Endodermal cell (in vitro differentiated cells): ENCODE measurements around the gene INTS3. TPM values are rescaled to one million over a fixed set of nuclear protein-coding genes. Genes with fewer than 3 reads are reported as not detected.

Source experiments
- DNase-seq: peaks from one replicate; pipeline ENCODE4 v3.0.0-alpha.2; 2017
- H3K27ac ChIP-seq: 2 replicates; pipeline ENCODE4 v1.5.1; 2013; ENCODE audit warnings: mild to moderate bottlenecking, low read depth, low read length, moderate library complexity
- H3K27me3 ChIP-seq: 2 replicates; pipeline ENCODE4 v1.6.1; 2013; ENCODE audit warnings: mild to moderate bottlenecking, low read length, moderate library complexity; ENCODE audit not compliant: insufficient read depth, control insufficient read depth, poor library complexity, severe bottlenecking
- H3K36me3 ChIP-seq: 2 replicates; pipeline ENCODE4 v1.7.0; 2013; ENCODE audit warnings: mild to moderate bottlenecking, low read length, moderate library complexity; ENCODE audit not compliant: control insufficient read depth, insufficient read depth
- H3K4me1 ChIP-seq: one replicate; pipeline ENCODE4 v1.7.0; 2013; ENCODE audit warnings: low read length; ENCODE audit not compliant: control insufficient read depth, insufficient read depth
- H3K4me3 ChIP-seq: 2 replicates; pipeline ENCODE4 v1.5.1; 2013; ENCODE audit warnings: mild to moderate bottlenecking, low read length, moderate library complexity
- H3K9ac ChIP-seq: 2 replicates; pipeline ENCODE4 v1.6.1; 2013; ENCODE audit warnings: mild to moderate bottlenecking, low read length, moderate library complexity; ENCODE audit not compliant: poor library complexity, severe bottlenecking; ENCODE audit errors: extremely low read depth
- H3K9me3 ChIP-seq: 2 replicates; pipeline ENCODE4 v1.6.1; 2013; ENCODE audit warnings: mild to moderate bottlenecking, low read length, moderate library complexity; ENCODE audit not compliant: control insufficient read depth
- H3K27ac Mint-ChIP-seq: 2 replicates; pipeline ENCODE4 v1.8.0; 2020; ENCODE audit warnings: mixed read lengths
- H3K27me3 Mint-ChIP-seq: 2 replicates; pipeline ENCODE4 v1.8.0; 2021; ENCODE audit warnings: mild to moderate bottlenecking, mixed read lengths; ENCODE audit not compliant: insufficient read depth
- H3K36me3 Mint-ChIP-seq: 2 replicates; pipeline ENCODE4 v1.8.0; 2020; ENCODE audit warnings: low read depth, mixed read lengths
- H3K4me1 Mint-ChIP-seq: 2 replicates; pipeline ENCODE4 v1.8.0; 2020; ENCODE audit warnings: mixed read lengths
- H3K4me3 Mint-ChIP-seq: 2 replicates; pipeline ENCODE4 v1.8.0; 2020; ENCODE audit warnings: mild to moderate bottlenecking, moderate library complexity, mixed read lengths
- H3K9me3 Mint-ChIP-seq: 2 replicates; pipeline ENCODE4 v1.8.0; 2020; ENCODE audit warnings: mild to moderate bottlenecking, mixed read lengths
- CTCF ChIP-seq: fragments of 200-600 bp; sonication (generic); conservative IDR thresholded peaks from 2 replicates; pipeline ENCODE4 v1.5.0; 2021; ENCODE audit warnings: antibody characterized with exemption, mild to moderate bottlenecking
- WGBS, 2 experiments: methylation state at CpG; one replicate each; pipeline versions ENCODE4 v1.1.5 to v1.1.7; 2013; ENCODE audit warnings: missing lambda C conversion rate in 2 of 2, mixed read lengths in 1 of 2; ENCODE audit not compliant: insufficient coverage in 1 of 2, insufficient read length in 1 of 2; 5-methylcytosine and 5-hydroxymethylcytosine counted together
- total RNA-seq, 2 donors: library from RNA; stranded (reverse); fragmentation: NEBNext Ultra II Directional in 1 of 2; extraction: Animal tissue kit (Norgen Biotek cat#: 25700) in 1 of 2; gene quantifications; 2 replicates in 1 of 2; 3 replicates in 1 of 2; pipeline ENCODE4 v1.2.1, GENCODE V29; 2021

INTS3 gene
- total RNA-seq, 2 donors from 2014 or later = 94.4 to 117 TPM

DNA sequence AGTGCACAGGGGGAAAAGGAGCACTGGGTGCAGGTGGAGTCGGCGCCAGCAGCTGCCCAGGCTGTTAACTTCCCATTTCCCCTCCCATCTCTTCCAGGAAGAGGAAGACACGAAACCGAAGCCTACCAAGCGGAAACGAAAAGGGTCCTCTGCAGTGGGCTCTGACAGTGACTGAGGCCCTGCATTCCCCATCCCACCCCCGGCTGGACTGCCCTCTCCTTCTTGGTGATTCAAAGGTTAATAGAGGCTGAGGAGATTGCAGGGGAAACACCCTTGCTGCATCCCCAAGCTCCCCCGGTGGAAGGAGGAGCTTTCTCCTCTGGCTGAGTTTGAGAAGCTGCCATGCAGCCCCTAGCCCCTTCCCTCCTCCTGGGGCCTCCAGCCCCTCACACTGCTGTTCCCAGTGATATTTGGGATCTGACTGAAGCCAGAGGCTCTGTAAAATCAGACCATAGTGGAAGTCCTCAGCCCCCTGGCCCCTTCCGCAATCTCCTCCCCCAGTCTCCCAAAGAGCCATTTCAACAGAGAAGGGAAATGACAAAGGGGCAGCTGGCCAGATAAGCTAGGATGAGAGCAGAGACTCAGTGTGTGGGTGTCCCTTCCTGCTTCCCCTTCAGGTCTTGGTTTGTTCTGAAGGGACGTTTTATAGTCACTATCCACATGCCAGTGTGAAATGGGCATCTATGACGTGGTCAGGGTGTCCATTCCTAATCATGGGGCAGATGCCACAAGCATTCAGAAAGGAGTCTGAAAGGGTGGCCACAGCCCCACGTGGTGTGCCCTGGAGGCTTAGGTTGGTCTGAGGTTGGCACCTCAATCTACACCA lies 45.5 kb downstream of the INTS3 start:
- DNase-seq = no peak
- H3K9me3 ChIP-seq = no peaks in the 10 kb centered on the region
- Mint-ChIP-seq H3K4me3 (no peak overlapping the region), H3K4me1 (peaks cover 21% of the 10 kb centered on the region), H3K27me3 (no peaks in the 10 kb centered on the region), H3K27ac (no peak overlapping the region), H3K9me3 (no peaks in the 10 kb centered on the region), H3K36me3 (peaks cover 52% of the 10 kb centered on the region)
- WGBS, 2 experiments = 91% methylated on average over 5 to 12 of the region's 12 CpGs
- TF ChIP-seq CTCF = no peak
- peaks cover 61% of the 10 kb centered on the region for H3K36me3 ChIP-seq
- H3K4me3 ChIP-seq = no peak overlapping the region
- no peaks in the 10 kb centered on the region for H3K27me3 ChIP-seq
- H3K9ac ChIP-seq = no peak overlapping the region
- H3K4me1 ChIP-seq = peaks cover 2% of the 10 kb centered on the region
- H3K27ac ChIP-seq = no peak overlapping the region

DNA sequence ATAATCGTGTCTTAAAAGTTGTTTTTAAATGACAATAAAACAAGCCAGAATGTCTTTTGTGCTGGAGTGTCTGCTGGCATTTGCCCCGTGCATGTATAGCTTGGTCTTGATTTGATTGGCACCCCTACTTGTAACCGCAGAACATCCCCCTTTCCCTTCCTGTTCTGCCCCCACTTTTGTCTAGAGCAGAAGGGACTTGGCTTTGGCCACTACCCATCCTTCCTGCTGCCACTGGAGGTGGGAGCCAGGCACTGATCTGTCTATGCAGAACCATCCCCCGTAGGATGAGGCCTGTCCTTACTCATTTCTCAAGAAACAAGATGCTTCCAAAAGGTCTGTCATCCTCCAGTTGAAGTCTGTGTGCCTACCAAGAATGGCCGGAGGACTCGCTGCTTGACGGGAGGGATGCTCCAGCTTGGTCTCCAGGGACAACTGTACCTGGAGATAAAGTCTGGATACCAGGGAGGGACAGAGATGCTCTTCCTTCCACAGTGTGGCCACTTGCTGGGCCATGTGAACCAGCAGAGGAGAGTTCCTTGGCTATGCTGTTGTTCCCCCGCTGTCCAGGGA lies 46.3 kb downstream of the INTS3 start:
- H3K27ac ChIP-seq = no peak overlapping the region
- Mint-ChIP-seq H3K27me3 (no peaks in the 10 kb centered on the region), H3K36me3 (peaks cover 51% of the 10 kb centered on the region), H3K9me3 (no peaks in the 10 kb centered on the region), H3K4me1 (peaks cover 21% of the 10 kb centered on the region), H3K4me3 (peak overlapping the region; percentile 75), H3K27ac (no peak overlapping the region)
- DNase-seq = no peak
- peaks cover 58% of the 10 kb centered on the region for H3K36me3 ChIP-seq
- H3K9me3 ChIP-seq = no peaks in the 10 kb centered on the region
- H3K27me3 ChIP-seq = no peaks in the 10 kb centered on the region
- 90 to 100% methylated on average over 4 to 8 of the region's 8 CpGs for WGBS, 2 experiments
- no peak for TF ChIP-seq CTCF
- no peak overlapping the region for H3K4me3 ChIP-seq
- no peak overlapping the region for H3K9ac ChIP-seq
- peaks cover 2% of the 10 kb centered on the region for H3K4me1 ChIP-seq

DNA sequence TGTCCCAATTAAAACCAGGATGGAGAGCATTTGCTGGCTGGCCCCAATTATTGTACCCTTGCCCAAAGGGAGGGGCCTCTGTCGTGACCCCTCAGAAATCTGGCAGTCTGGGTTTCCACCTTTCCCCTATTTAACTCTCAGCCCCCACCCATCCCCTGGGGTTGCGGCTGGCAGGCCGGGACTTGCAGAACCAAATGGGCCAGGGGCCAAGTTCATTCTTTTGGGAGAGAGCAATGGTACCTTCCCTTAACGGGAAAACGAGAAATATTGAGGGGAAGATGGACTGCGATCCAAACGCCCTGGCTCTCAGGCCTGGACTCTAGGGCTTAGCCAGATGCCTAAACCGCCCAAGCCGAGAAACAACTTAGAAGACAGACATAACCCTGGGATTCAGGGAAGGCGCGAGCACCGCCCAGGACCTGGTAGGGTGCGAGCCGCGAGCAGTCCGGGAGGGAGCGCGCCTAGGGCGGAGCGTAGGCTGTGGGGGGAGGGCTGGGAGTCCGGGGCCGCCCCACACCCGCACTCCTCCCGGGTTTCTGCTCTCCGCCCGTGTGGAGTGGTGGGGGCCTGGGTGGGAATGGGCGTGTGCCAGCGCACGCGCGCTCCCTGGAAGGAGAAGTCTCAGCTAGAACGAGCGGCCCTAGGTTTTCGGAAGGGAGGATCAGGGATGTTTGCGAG lies 47.1 kb downstream of the INTS3 start, which contains the start of gene SLC27A3:
TSS of gene SLC27A3 (plus strand) at position 628 of the 678 bp plus-strand sequence. CDS start 91 bp downstream, outside the sequence.
- DNase-seq = peak; percentile 80
- WGBS, 2 experiments = 10 to 22% methylated on average over 17 to 35 of the region's 35 CpGs
- Histone ChIP-seq H3K9ac (peak within 1 kb of the TSS; percentile 74), H3K27ac (peak within 1 kb of the TSS; percentile 29), H3K9me3 (no peaks in the 10 kb centered on the region), H3K36me3 (peaks cover 52% of the 10 kb centered on the region), H3K4me3 (peak within 1 kb of the TSS; percentile 85), H3K27me3 (no peaks in the 10 kb centered on the region), H3K4me1 (peaks cover 2% of the 10 kb centered on the region)
- peak within 1 kb of the TSS; percentile 75 for H3K4me3 Mint-ChIP-seq
- no peaks in the 10 kb centered on the region for H3K27me3 Mint-ChIP-seq
- H3K9me3 Mint-ChIP-seq = no peaks in the 10 kb centered on the region
- peaks cover 21% of the 10 kb centered on the region for H3K4me1 Mint-ChIP-seq
- no peak for TF ChIP-seq CTCF
- peak within 1 kb of the TSS; percentile 87 for H3K27ac Mint-ChIP-seq
- H3K36me3 Mint-ChIP-seq = peaks cover 50% of the 10 kb centered on the region
